Kidney (tissue), 14 donors: Measurements from ENCODE around the gene DIPK1B. TPM values are rescaled to one million over a fixed set of nuclear protein-coding genes. Genes with fewer than 3 reads are reported as not detected.

ENCODE experiments used
- DNase-seq, 5 donors: peaks; one replicate each; pipeline ENCODE4 v3.0.0-alpha.2; 2013 to 2020
- FAIRE-seq: peaks from 2 replicates; lab custom pipeline; 2012; peaks lifted over from hg19 to GRCh38; lab: Jason Lieb, UNC
- H3K27ac ChIP-seq, 2 donors: one replicate each; pipeline ENCODE4 v1.7.0; 2013; ENCODE audit warnings: low read depth in 2 of 2, low read length in 2 of 2, inconsistent platforms in 1 of 2
- H3K27me3 ChIP-seq: one replicate; pipeline ENCODE4 v1.7.1; 2013; ENCODE audit warnings: low read length, inconsistent platforms; ENCODE audit not compliant: control insufficient read depth, insufficient read depth
- H3K36me3 ChIP-seq, 3 donors: one replicate each; pipeline versions ENCODE4 v1.7.0 to v1.7.1; 2013; ENCODE audit warnings: low read length in 3 of 3, control low read depth in 1 of 3, inconsistent platforms in 1 of 3; ENCODE audit not compliant: insufficient read depth in 3 of 3, control insufficient read depth in 2 of 3
- H3K4me1 ChIP-seq, 3 donors: one replicate each; pipeline versions ENCODE4 v1.7.0 to v1.7.1; 2013; ENCODE audit warnings: low read length in 3 of 3, inconsistent platforms in 1 of 3, low read depth in 1 of 3; ENCODE audit not compliant: control insufficient read depth in 2 of 3, insufficient read depth in 2 of 3
- H3K4me3 ChIP-seq, 3 donors: one replicate each; pipeline versions ENCODE4 v1.7.0 to v1.8.1; 2013; ENCODE audit warnings: low read length in 3 of 3, control low read depth in 1 of 3, inconsistent platforms in 1 of 3
- H3K9ac ChIP-seq, 3 donors: one replicate each; pipeline versions ENCODE4 v1.7.0 to v1.7.1; 2013; ENCODE audit warnings: low read length in 3 of 3, control low read depth in 1 of 3, inconsistent platforms in 1 of 3
- H3K9me3 ChIP-seq, 3 donors: one replicate each; pipeline versions ENCODE4 v1.7.0 to v1.7.1; 2013; ENCODE audit warnings: low read length in 3 of 3, control low read depth in 1 of 3, inconsistent platforms in 1 of 3; ENCODE audit not compliant: control insufficient read depth in 2 of 3, insufficient read depth in 1 of 3
- intact Hi-C: fragments of 100-400 bp; cut with DNase I; formaldehyde crosslinking; loops from one replicate; pipeline ENCODE4 v1.11.1; 2022
- polyA plus RNA-seq: library from polyadenylated mRNA; stranded (reverse); fragments of 350-450 nt; fragmentation: Illumina TruSeq; extraction: RNeasy Lipid Tissue Mini Kit (QIAGEN cat#74804); gene quantifications from one replicate; pipeline ENCODE4 v1.2.3, GENCODE V29; 2014; ENCODE audit warnings: low read depth, low replicate concordance; ENCODE audit not compliant: insufficient read depth
- total RNA-seq: library from RNA; stranded (reverse); fragmentation: NEBNext Ultra II Directional; extraction: Animal tissue kit (Norgen Biotek cat#: 25700); gene quantifications from one replicate; pipeline ENCODE4 v1.2.1, GENCODE V29; 2021
- TF ChIP-seq, protein P1 (sequence below): IDR thresholded peaks from 3 replicates; pipeline ENCODE4 v1.5.1; 2012; ENCODE audit warnings: mild to moderate bottlenecking, moderate library complexity, borderline replicate concordance; ENCODE audit not compliant: insufficient read depth; ENCODE audit errors: extremely low read depth
- donor health status: control.
- donor health status: control.
- donor health status: control.
- donor health status: control.
- donor health status: control.
- donor health status: DM: yes; HTN: yes; CAD: no.
- donor health status: Normal renal cell carcinoma (clear cell type).

DIPK1B gene
- total and polyA plus RNA-seq, 2 donors from 2014 or later: 7.5 to 22.6 TPM

DNA sequence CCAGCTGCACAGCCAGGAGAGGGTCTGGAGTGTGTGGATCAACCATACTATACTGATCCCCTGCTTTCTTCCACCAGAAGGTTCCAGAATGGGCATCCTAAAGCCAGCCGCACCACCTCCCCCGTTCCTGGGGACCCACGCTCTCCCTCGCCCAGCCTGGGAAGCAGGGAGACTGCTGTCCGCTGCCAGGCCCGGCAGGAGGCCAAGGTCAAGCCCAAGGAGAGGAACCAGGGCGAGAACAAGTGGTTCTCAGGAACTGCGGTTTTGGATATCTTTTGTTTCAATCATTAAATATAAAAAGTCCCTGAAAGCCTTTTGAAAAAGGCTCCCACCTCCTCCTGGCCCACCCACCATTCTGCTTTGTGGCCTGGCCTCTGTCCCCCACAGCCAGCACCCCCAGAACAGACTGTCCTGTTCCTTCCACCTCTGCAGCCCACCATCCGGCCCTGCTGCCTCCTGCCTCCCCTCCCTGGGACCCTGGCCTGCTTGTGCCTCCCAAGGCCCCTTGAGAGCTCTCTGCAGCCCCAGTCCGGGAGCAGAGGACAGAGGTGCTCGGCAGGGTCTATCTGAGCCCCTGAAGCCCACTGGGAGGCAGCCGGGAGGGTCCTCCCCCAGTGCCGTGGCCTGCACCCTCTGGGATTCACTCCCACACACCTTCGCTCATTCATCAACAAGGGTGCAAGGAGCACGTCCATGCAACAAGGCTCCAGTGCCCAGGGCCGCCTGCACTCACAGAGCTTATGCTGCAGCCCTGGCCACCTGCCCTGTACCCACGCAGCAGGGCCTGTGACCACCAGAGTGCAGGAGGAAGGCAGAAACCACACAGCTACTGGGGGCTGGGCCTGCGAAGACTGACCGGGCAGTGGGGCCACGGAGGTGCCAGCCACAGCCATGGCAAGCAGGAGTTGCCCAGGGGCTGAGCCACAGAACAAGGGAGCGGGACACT is 36.6 kb downstream of the DIPK1B start:
- DNase-seq: no peak
- no peak overlapping the region for H3K9ac ChIP-seq
- H3K27ac ChIP-seq: no peak overlapping the region
- no peaks in the 10 kb centered on the region for H3K27me3 ChIP-seq
- TF ChIP-seq, protein P1, sequence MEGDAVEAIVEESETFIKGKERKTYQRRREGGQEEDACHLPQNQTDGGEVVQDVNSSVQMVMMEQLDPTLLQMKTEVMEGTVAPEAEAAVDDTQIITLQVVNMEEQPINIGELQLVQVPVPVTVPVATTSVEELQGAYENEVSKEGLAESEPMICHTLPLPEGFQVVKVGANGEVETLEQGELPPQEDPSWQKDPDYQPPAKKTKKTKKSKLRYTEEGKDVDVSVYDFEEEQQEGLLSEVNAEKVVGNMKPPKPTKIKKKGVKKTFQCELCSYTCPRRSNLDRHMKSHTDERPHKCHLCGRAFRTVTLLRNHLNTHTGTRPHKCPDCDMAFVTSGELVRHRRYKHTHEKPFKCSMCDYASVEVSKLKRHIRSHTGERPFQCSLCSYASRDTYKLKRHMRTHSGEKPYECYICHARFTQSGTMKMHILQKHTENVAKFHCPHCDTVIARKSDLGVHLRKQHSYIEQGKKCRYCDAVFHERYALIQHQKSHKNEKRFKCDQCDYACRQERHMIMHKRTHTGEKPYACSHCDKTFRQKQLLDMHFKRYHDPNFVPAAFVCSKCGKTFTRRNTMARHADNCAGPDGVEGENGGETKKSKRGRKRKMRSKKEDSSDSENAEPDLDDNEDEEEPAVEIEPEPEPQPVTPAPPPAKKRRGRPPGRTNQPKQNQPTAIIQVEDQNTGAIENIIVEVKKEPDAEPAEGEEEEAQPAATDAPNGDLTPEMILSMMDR: no peak
- no peaks in the 10 kb centered on the region for H3K4me1 ChIP-seq
- intact Hi-C loops: no loop called here
- FAIRE-seq: no peak
- no peak overlapping the region for H3K4me3 ChIP-seq
- peaks cover 0 to 11% (median 0%) of the 10 kb centered on the region in 3 donors for H3K9me3 ChIP-seq
- H3K36me3 ChIP-seq: no peaks in the 10 kb centered on the region

DNA sequence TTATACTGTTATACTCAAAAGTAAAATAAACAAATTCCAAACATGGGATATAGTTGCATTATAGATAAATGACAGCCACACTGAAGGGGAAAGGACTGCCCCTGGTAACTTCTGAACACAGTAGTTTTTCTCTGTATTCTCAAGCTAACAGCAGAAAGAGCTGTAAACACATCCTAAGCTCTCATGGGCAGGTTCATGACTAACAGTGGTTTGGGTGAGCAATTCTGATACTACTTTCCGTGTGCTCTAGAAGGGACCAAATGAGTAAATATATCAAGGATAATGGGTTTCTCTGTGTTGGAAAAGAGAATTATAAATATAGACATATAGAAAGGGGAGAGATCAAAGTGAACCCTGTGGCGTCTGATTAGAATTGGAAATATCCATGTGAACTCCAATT is 38.2 kb downstream of the DIPK1B start:
- DNase-seq (no peak), FAIRE-seq (no peak)
- intact Hi-C loops: no loop called here
- Histone ChIP-seq H3K4me1 (no peaks in the 10 kb centered on the region), H3K27ac (no peak overlapping the region), H3K4me3 (no peak overlapping the region), H3K9me3 (peaks cover 0 to 11% (median 0%) of the 10 kb centered on the region in 3 donors), H3K36me3 (no peaks in the 10 kb centered on the region), H3K9ac (no peak overlapping the region), H3K27me3 (no peaks in the 10 kb centered on the region)
- TF ChIP-seq, protein P1: no peak

DNA sequence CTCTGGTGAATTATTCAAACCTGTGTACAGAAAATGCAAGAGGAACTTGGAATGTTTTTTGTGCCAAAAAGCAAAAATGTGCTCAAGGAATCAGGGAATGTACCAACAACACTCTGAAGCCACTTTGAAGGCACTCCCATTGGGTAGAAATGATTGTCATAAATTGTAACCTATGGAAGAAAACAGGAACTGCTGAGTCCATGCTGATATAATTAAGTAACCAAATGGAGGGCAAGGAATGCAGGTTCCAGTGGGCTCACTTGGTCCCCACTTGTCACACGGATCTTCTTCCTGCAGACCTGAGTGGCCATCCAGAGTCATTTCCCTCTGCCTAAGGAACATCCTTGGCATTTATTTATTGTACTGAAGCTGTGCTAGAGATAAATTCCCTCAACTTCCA is 38.9 kb downstream of the DIPK1B start:
- H3K27ac ChIP-seq: no peak overlapping the region
- intact Hi-C loops: no loop called here
- H3K27me3 ChIP-seq: no peaks in the 10 kb centered on the region
- H3K4me3 ChIP-seq: no peak overlapping the region
- FAIRE-seq (no peak), DNase-seq (no peak)
- no peaks in the 10 kb centered on the region for H3K4me1 ChIP-seq
- H3K9me3 ChIP-seq: peaks cover 0 to 15% (median 0%) of the 10 kb centered on the region in 3 donors
- TF ChIP-seq, protein P1: no peak
- no peaks in the 10 kb centered on the region for H3K36me3 ChIP-seq
- no peak overlapping the region for H3K9ac ChIP-seq
